Urothelium cell line (cell line): ENCODE data around the gene PCOLCE2.
A peak's percentile ranks its signal among the peaks of the same experiment; 100 is the strongest.
"Not testable (repeated sequence)": the region's sequence is repeated elsewhere in the genome, so short reads cannot be mapped to it uniquely, and the experiment has no call there.

Experiments used
- DNase-seq: peaks from one replicate; pipeline ENCODE4 v3.0.0; 2011; ENCODE audit warnings: low spot score, mixed read lengths
- FAIRE-seq: peaks from 2 replicates; lab custom pipeline; 2011; peaks lifted over from hg19 to GRCh38; lab: Jason Lieb, UNC

The PCOLCE2 gene

DNA sequence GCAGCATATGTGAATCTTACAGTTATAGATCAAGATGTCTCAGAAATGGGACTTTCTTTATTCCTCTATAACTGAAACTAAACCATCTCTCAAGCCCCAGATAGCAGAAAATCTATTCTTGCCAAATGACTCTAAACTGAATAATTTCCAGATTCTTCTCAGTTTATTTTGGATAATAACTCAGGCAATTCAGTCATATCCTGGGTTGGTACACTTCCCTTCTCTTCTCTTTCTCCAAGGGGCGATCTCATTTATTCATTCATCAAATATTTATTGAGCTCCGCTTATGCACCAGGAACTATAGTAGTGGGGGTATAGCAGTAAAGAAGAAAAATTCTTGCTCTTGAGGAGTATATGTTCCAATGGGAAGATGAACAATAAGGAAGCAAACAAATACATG, 13.5 kb upstream of the PCOLCE2 start:
- FAIRE-seq, result no peak
- no peak for DNase-seq

GRCh38 chr3:142898346-142899213, 9.7 kb upstream of the PCOLCE2 start:
- FAIRE-seq (no peak), DNase-seq (no peak)

GRCh38 chr3:142897807-142898206, 8.9 kb upstream of the PCOLCE2 start:
- DNase-seq, result no peak
- no peak for FAIRE-seq

DNA sequence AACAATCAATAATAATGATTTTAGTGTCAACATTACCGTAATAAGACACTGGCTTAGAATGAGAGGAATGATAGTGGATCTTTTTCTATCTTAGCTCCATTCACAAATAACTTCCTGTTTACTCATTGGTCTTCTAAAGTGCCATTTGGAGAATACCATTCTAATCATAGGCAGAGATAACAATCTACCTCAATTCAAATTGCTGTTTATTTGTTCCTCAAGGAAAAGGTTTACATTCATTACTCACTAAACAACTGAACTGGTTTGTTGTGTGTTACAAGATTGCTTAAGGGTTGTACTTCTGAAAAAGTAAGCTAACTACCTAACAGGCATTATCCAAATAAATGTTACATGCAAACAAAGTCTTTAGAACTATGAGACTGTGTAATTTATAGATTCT, 8.1 kb upstream of the PCOLCE2 start:
- no peak for DNase-seq
- no peak for FAIRE-seq

- peak; percentile 35 for DNase-seq
- FAIRE-seq, result no peak
These were observed 7.4 kb upstream of the PCOLCE2 start for GRCh38 chr3:142896201-142896755.

DNA sequence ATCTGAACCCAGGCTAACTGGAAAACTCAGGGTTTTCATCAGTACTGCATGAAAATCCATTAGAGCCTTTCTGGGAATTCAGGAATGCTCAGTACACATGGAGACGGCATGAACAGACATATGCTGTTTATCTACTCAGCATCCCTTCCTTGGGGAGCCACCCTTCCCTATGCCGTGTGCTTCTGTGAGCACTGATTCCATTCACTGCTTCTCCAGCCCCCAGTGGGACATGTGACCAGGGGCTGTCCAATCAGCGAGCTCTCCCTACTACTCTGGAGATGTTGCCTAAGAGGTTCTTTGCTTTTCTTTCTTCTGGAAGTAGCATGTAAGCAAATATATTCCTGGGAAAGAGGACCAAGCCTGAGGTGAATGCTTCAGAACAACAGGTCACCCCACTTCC, 5.6 kb upstream of the PCOLCE2 start:
- no peak for FAIRE-seq
- DNase-seq, result no peak

- FAIRE-seq, result no peak
These were observed 3.8 kb upstream of the PCOLCE2 start for GRCh38 chr3:142892714-142893113.

DNA sequence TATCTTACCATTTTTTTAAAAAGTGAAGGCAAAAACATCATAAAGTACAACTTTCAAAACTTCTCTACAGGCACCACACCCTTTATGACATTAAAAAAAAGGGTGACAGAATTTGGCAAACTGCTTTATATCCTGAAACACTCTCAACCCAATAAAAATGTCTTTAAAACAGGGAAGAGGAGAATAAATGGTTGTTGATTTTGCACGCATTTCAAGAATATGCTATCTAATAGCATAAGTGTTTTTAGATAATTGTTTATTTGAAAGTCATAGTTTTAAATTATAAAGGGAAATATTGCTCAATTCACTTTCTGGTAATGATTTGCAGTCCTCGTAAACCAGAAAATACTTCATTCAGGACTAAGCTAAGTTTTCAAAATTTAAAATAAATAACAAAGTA, 1.7 kb upstream of the PCOLCE2 start:
- no peak for FAIRE-seq
- no peak for DNase-seq

More at GRCh38 chr3:142892714-142893113, 3.8 kb upstream of the PCOLCE2 start:
- no peak for DNase-seq

DNA sequence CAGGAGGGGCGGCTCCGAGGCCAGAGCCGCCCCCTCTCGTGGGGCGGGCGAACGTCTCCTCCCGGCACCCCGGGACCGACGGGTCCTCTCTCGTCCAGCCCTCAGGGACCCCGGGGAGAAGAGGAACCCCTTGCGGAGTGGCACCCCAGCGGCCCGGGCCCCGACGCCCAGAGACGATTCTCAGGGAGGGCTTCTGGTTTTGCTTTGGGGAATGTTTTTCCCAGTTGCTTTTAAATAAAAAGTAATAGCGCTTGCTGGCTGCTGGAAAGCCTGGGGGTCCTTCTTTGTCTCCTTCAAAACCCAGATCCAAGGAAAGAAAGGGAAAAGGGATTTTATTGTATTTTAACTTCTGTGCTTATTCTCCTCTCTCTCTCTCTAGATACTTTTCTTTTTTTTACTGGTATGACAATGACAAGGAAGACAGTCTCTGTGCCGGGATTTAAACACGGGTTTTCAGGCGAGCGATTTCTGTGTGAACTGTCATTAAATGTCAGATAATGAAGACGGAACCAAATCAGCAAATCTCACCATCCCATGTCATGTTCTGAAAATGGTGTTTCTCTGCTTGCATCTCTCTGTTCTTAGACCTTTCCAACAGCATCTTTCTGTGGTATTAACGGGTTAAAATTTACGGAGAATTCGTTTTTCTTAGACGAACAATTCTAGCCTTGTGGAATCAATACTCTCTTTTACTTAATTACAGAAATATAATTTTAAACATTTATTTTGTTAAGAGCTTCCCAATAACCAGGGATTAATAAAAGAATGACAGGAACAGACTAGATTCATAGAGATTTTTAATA, 530 bp upstream of the PCOLCE2 start:
- FAIRE-seq, result no peak
- no peak for DNase-seq

DNA sequence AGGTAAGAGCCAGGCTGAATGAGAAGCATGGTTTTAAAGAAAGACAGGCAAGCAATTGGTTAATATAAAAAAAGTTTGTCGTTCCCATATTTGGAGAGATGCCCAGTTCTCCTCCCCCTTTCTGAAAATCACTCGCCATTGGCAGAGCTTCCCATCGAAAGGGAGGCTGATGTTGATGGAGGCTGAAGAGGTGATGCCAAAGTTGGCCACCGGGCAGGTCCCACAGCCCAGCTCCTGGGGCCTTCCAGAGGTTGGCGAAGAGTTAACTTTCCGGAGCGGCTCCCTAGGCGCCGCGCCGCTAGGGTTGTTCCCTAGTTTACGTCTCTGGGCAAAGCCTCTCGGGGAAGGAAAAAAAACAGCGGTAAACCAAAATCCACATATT, 793 bp downstream of the PCOLCE2 start:
- FAIRE-seq (no peak), DNase-seq (peak; percentile 73)

GRCh38 chr3:142886940-142887339, 1.9 kb downstream of the PCOLCE2 start:
- DNase-seq, result peak; percentile 12
- no peak for FAIRE-seq

DNA sequence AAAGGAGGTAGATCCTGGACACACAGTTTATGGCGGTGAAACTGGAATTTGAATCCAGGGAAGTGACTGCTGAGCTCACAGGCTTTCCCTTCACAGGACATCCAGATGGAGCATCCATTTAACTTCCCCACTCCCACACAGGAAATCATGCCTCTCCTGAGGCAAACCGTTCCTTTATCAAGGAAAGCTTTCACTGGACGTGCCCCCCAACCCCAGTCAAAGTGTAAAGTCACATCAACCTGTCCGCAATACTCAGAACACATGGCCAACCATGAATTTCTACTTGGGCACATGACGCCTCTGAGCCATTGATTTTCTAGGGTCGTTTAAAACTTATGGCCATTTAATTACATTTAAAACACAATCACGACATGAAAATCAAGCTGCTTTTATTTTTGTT, 2.9 kb downstream of the PCOLCE2 start:
- FAIRE-seq (no peak), DNase-seq (no peak)

- DNase-seq (no peak), FAIRE-seq (no peak)
These were observed 4.4 kb downstream of the PCOLCE2 start for GRCh38 chr3:142884531-142884930.

DNA sequence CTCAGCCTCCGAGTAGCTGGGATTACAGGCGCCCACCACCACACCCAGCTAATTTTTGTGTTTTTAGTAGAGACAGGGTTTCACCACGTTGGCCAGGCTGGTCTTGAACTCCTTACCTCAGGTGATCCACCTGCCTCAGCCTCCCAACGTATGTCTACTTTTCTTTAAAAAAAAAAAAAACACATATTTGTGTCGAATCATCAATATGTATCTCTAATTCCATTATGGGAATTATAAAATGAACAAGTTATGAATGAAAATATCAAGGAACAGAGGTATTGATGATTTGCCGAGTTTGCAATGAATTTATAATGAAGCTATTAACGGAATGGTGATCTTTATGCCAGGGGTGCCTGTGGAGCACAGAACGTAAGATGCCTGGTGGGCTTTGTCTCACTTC, 5.3 kb downstream of the PCOLCE2 start:
- FAIRE-seq, DNase-seq: not testable (repeated sequence)

GRCh38 chr3:142881445-142882224, 7.2 kb downstream of the PCOLCE2 start:
- FAIRE-seq, result no peak

GRCh38 chr3:142878649-142879300, 10.1 kb downstream of the PCOLCE2 start:
- FAIRE-seq (no peak), DNase-seq (no peak)

More at GRCh38 chr3:142881445-142882224, 7.2 kb downstream of the PCOLCE2 start:
- DNase-seq, result no peak

DNA sequence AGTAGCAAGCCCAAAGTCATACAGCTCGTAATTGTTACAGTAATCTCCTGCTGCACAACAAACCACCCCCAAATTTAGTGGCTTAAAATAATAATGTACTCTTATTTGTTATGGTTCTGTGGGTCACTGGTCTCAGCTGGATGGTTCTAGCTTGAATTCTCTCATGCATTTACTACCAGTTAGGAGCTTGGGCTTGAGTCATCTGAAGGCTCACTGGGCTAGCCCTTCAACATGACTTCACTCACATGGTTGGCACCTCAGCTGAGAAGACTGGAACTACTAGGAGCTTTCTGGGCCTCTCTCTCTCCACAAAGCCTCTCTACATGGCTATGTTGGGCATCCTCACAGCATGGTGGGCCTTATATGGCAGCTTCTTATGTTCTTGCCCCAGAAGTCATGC, 12.5 kb downstream of the PCOLCE2 start:
- no peak for FAIRE-seq
- DNase-seq, result no peak

DNA sequence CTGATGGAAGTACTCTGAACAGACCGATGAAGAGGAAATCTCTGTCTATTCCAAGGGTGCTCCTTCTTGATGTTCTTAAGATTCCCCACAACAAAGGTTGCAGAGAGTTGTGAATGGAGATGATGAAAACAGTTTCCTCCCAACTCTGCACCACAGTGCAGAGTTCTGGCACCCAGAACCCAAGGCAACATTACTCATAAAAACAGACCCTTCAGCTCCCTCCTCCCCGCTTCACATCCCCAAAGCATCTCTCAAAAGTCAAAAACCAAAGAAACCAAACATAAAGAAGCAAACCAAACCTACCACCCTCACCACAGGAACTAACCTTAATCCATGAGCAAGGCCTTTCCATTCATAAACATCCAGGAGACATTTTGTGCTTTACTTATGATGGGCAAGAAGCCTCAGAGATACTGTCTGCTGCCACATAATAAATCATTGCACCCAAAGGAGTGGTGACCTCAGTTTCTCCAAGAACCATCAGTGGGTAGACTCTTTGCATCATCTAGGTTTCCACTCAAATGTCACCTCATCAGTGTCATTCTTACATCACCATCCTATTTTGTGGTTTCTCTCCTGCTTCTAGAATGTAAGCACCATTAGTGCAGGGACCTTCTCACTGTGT, 13.2 kb downstream of the PCOLCE2 start:
- FAIRE-seq (no peak), DNase-seq (no peak)

- FAIRE-seq (no peak), DNase-seq (no peak)
These were observed 13.8 kb downstream of the PCOLCE2 start for GRCh38 chr3:142875099-142875498.

GRCh38 chr3:142868382-142868781, 20.5 kb downstream of the PCOLCE2 start:
- not testable (repeated sequence) for FAIRE-seq, DNase-seq
